Measurements from ENCODE around the gene PODN. TPM values are rescaled to one million over a fixed set of nuclear protein-coding genes. Genes with fewer than 3 reads are reported as not detected.

The PODN gene
- total RNA-seq, 2 donors from 2014 or later: 155 to 285 TPM

DNA sequence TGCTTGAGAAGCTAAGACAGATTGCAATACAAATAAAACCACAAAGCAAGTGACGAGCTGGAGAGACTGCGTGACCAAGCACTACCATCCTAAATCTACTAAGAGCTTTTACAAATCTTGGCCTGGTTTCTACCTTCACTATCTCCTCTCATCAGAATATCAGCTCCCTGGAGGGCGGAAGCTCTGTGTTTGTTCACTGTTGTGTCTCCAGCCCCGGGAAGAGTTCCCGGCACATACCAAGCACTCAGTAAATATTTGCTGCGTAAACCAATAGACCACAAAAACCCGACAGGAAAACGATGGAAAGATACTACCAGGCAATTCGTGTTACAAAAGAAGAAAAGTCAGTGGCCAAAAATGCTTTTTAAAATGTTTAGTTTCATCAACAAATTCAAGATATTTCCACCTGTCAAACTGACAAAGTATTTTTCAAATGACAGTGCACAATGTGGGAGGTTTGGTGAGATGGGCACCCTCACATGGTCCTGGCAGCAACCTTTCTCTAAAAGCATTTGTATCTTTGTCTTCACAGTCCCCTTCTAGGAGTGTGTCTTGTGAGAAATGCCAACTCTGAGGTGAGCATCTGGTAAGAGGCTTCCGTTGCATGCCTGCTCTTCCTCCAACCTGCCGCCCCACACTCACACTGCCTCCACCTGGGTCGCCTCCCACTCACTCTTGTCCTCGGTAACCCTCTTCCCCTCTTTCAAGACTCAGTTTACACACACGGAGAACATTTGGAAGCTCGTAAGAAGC lies 45.7 kb downstream of the PODN start:
- intact Hi-C loops (cut with DNase I): no loop called here
- no peak for DNase-seq (ENCODE audit: low spot score)

DNA sequence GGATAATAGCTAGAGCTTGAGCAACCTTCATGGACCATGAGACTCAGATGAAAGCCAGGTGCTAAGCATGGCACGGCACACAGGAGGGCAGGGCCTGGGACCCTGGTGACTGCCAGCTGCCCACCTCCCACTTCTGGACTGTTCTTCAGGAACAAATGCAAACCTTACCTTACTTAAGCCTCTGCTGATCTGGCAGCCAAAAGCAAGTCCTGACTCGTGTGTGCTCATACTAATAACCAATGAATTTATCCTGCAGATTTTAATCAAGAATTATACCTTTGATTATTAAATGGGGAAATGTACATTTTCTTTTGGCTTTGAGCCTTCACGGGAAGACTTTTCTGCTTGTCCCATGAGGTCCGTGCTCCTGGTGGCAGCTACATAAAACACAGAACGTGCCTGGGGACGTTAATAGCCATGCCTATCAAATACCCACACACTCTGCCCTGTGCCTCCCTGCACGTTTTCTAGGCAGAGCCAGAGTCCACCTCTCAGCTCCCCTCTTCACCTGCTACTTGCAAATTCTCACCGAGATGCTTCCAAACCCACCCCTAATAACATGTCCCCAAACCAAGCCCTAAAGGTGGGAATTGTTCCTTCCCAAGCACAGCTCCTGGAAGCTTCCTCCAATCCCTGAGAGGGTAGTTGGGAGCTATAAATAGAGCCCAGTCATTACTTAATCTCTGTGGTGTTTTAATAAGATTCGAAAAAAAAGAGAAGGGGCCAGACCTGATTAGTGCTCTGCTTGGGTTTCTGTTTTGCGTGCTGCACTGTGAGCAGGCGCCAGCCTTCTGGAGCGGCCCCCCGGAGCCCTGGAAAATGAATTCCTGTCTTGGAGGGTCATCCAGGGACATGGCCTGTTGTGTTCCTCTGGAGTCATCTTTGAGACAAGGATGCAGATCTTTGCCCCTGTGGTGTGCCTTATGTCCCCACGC lies 46.9 kb downstream of the PODN start:
- intact Hi-C loops (cut with DNase I): no loop called here
- DNase-seq (ENCODE audit: low spot score): no peak

DNA sequence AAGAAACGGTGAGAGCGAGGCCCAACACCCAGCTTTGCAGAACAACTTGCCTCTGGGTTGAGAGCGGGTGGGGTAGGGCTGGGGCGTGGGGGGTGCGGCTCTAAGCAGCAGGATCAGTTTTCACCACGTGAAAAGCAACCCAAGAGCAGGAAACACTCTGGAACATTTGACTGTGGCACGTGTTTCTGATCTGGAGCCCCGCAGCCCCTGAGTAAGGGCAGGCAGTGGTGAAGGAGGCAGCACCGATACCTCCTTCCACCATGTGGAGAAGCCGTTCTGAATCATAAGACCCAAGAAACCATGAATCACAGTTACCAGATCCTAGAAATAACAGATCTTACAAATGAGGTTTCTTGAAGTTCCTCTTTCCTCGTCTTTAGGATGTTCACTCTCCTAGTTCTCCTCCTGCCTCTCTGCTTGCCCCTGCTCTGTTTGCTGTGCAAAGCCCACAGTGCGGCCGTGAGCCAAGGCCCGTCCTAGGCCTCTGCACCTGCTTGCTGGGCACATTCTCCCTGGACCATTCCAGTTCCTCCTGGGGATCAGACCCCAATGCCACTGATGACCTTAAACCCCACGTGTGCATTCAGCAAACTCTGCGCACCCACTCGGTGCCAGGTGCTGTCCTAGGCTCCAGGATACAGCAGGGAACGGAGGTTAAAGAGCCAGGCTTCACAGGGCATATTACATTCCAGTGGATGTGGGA lies 48.5 kb downstream of the PODN start:
- intact Hi-C loops (cut with DNase I): loop anchor here in 1 of 2 donors (1.0 kb wide), 1 partner anchor 47 kb away; no protein-coding TSS in a partner anchor
- DNase-seq (ENCODE audit: low spot score): no peak

DNA sequence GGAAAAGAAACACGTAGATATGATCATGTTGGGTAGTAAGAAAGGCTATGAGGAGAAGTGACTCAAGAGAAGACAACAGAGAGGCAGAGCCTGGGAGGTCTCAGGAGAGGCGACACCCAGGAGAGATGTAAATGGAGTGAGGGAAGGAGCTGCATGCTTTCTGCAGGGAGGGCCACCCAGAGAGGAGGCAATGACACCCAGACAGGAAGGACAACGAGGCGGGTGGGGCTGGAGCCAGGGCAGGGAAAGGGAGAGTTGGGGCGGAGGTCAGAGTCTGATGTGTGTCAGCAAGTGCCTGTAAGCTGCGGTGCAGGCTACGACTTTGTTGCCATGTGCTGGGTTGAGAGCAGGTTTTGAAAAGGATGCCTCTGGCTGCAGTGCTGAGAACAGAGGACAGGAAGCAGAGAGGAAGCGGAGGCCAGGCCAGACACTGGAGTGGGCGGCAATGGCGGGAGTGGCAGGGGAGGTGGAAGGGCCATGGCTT lies 49.1 kb downstream of the PODN start:
- intact Hi-C loops (cut with DNase I): no loop called here
- no peak for DNase-seq (ENCODE audit: low spot score)

DNA sequence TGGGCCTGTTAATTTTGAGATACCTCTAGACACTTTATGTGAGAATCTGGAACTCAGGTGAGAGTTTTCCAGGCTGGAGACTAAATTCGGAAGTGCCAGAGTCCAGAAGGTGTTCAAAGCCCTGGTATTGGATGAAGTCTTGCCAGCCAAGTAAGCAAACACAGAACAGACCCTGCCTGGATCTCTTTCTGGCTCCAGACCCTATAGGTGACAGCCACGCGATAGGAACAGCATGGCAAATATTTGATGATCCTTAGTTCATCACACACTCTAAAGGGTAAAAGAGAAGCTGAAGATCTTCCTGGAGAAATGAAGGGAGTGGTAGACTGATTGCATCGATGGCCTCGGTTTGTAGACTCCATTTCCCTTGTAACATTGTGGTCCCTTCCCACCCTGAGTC lies 49.7 kb downstream of the PODN start:
- no peak for DNase-seq (ENCODE audit: low spot score)
- intact Hi-C loops (cut with DNase I): no loop called here

DNA sequence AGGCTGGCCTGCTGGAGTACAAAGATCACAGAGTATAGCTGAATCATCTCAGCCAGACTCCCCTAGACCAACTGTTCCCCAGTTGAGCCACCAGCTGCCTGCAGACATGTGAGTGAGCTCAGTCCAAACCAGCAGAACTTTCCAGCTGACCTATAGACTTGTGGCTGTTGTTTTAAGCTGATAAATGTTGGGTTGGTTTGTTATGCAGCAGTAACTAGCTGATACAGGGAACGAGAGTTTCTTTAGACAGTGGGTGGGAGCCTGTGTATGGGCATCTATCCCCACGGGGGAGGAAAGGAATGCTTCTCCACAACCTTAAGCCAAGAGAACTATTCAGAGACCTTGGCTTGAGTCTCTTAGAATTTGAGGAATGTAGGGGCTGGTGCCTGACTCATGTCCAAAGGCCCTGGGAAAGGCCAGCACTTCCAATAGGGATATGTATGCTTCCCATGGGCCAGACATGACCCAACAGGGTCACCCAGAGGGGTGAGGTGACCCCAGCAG lies 50.3 kb downstream of the PODN start:
- DNase-seq (ENCODE audit: low spot score): no peak
- intact Hi-C loops (cut with DNase I): no loop called here

DNA sequence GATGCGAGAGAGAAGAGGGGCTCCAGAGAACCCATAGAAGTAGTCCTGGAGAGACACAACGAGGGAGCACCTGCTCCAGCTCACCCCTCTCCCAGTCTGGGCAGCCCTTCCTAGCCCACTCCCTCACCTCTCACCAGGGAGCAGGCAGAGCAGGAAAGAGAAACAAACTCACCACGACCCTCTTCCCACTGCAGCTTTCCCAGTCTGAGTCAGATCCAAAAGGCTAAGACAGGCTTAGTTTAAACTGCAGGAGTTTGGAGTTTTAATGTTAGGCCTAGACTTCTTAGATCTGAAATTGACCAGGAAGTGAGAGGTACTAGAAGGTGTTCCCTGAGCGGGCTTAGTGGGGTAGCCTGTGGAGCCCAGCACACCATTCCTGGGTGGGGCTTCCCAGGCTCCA lies 50.8 kb downstream of the PODN start:
- DNase-seq (ENCODE audit: low spot score): no peak

DNA sequence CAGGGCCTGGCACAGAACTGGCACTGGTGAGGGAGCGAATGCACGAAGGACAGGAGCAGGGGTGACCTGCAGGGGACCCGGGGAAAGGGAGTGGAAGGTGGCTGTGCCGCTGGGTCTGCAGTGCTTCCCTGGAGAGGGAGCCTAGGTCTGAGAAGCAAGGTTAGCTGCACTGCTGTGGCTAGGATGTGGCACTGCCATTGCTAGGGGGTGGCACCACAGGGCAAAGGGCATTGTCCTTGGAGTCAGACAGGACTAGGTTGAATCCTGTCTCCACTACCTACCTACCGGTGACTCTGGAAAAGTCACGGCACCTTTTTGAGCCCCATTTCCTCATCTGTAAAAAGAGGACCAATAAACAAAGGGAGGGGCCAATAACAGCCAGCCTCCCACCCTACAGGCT lies 52.1 kb downstream of the PODN start:
- intact Hi-C loops (cut with DNase I): no loop called here
- no peak for DNase-seq (ENCODE audit: low spot score)

More for the DNA sequence above, 50.8 kb downstream of the PODN start:
- intact Hi-C loops (cut with DNase I): no loop called here

DNA sequence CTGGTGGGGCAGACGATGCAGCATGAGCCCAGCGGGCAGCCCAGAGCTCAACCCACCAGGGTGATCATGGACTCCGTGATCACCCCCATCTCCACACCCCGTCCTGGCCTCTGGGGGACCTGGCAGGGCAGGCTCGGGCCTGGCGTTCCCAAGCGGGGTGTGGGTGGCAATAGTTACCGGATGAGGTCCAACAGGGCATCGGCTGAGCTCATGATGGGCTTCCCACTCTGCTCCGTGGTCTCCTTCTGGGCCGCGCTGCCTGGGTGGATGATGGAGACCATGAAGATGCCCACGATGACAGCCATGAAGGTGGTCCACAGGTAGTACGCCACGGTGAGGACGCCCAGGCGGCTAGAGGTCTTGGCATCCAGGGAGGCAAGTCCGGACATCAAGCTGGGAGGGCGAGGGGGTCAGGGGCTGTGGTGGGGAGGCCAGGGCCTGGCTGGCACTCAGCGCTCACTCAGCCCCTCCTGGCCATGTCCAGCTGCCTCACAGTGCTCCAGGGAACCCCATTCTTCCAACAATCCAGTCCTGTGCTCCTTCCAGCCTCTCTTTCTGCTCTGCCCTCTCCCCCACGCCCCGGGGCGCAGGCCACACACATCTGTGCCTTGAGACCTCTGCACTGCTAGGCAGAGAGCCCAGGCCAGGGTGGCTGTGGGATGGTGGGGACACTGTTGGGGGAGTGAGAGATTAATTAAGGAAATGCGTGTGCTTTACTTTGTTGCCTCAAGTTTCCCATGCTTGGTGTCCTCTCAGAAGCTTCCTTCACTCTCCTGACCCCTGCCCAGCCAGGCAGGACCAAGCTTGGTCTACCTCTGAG lies 52.8 kb downstream of the PODN start:
- DNase-seq (ENCODE audit: low spot score): no peak
- intact Hi-C loops (cut with DNase I): no loop called here

DNA sequence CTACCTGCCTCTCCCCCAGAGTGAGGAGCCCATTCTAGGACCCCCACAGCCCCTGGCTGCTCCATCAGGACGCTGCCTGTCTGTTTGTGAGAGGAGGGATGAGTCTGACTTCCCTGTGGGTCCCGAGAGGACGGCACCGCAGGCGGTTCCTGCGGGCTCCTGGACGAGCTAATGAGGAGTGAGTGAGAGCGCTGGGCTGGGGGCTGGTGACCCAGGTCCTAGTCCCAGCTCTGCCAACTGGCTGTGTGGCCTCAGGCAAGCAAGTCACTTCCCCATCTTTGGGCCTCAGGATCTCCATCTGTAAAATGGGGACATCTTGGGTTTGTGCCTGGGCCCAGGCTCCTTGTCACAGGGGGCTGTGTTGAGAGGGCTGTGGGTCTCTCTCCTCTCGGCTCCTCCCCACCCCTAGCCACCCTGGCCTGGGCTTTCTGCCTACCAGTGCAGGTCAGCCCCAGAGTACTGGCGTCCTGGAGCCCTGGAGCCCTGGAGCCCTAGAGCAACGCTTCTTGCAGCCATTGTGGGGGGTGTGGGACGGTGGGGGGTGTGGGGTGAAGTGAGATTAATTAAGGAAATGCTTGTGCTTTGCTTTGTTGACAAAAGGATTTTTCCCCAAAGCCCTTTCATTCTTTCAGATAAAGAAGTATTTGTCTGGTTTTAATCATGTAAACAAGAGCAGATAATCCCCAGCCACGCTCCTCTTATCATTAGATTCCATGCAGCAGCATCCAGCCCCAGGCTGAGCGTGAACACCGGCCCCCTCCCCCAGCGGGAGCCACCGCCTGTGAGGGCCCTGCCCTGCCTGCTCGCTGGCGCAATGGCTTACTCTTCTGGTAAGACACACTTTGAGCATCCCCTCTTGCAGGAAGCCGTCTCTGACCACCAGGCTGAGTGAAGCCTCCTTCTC lies 53.6 kb downstream of the PODN start:
- no peak for DNase-seq (ENCODE audit: low spot score)
- intact Hi-C loops (cut with DNase I): no loop called here

DNA sequence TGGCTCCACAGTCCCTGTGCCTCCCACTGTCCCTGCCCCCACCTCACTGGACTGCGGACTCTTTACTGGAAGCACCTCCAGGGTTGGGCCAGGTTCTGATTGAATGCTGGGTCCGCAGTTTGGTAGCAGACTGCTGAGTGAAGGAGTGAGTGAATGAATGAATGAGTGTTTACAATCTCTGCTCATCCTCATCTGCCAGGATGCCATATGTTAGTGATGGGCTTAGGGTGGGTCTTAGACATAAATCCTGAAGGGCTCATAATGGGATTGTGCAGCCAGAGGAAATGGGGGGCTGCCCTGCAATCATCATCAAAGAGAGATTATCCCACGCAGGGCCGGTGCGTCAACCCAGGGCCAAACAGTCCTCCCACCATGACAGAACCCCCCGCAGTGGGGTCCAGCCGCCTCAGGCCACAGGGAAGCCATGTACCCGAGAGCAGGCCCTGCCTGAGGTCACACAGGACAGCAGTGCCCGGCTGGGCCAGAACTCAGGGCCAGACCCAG lies 54.3 kb downstream of the PODN start:
- DNase-seq (ENCODE audit: low spot score): no peak
- intact Hi-C loops (cut with DNase I): no loop called here

DNA sequence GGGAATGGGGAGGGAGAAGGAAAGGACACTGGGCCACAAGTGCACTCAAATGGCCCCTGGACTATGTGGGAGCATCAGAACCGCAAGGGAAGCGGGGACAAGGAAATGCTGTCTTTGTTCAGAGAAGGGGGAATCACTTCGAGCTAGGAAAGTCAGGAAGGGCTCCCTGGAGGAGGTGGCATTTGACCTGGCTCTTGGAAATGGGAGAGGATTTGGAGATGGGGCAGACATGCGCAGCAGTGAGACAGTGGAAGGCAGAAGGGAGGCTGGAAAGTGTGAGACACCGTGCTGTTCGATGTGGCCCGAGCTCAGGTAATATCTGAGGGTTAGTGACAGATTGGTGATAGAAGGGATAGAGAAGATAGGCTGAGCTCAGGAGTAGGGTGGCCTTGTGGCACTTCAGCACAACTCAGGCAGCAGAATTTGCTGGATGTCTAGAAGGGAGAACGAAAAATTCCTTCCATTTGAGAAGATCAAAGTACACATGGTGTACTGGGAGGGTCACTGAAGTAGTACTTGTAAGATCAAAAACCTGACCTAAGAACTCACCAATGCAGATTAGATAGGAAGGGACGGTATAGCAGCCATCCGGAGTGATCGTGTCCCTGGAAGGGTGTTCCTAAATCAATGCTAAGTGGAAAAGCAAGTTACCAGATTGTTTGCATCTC lies 55.1 kb downstream of the PODN start:
- DNase-seq (ENCODE audit: low spot score): no peak
- intact Hi-C loops (cut with DNase I): no loop called here

DNA sequence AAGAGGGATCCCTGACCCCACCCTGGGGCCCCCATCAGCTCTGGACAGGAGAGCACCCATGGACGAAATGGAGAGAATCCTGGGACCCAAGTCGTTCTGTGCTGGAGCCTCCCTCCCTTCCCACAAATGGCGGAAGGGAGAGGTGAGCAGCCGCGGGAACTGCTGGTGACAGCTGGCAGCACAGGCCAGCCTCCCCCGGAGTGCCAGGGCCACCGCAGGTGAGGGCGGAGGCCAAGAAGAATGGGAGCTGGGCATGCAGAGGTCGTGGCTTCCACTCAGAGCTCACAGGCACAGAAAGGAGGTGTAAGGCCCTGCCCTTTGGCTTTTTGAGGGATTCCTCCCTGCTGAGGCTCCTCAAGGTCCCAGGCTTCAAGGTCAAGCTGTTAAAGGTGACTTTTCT lies 55.8 kb downstream of the PODN start:
- intact Hi-C loops (cut with DNase I): loop anchor here in 1 of 2 donors (1.0 kb wide), 1 partner anchor 12 kb away; no protein-coding TSS in a partner anchor
- DNase-seq (ENCODE audit: low spot score): no peak

DNA sequence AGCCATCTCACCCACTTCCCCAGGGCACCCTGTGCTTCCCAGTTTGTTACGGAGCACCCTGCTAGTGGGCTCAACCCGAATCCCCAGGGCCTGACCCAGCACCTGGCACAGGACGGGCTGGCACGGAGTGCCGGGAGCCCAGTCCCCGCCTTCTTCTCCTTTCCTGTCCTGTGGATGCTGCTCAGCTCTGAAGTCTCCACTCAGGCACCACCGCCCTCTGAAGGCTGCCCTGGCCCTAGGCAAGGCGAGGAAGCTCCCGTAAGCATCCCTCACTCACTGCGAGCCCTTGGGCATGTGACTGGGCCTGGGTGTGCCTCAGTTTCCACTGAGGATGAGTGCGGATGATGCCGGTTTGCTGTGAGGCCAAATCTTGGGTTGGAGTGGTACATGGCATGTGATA lies 58.6 kb downstream of the PODN start:
- DNase-seq (ENCODE audit: low spot score): no peak
- intact Hi-C loops (cut with DNase I): no loop called here

DNA sequence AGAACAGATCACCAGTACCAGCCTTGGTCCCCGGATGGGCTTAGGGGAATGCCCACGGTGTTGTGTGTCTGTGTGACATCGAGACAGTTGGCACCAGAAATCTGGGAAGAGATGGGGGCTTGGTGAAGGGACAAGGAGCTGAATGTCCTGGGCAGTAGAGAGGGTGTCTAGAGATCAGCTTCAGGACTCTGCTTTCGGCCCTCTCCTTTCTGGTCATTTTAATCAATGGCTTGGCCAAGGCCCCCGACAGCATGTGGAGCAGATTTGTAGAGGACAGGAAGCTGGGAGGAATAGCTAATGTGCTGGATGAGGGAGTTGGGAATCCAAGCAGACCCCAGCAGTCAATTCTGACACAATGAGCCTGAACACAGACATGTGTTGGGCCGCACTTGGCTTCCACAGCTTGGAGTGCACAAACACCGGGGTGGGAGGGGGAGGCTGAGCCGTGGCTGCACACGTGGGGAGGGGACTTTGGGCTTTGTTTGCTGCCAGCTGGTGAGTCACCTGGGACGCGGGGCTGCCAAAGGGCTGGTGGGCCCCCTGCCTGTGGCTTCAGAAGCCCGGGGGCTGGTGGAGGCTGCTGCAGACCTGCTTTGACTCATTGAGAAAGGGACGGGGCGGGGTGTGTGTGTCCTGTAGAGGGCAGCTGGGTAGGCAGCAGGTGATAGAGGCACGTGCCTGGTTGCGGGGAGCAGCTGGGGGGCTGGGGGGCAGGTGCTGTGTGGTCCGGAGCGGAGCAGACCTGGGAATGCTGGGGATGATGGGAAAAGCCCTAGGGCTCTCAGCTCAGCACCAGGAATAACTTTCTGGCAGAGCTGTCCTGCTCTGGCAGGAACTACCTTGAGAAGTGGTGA lies 59.5 kb downstream of the PODN start:
- DNase-seq (ENCODE audit: low spot score): peak; percentile 88
- intact Hi-C loops (cut with DNase I): no loop called here

Data from posterior vena cava (tissue), 2 donors.